HEK293 (cell line): Measurements from ENCODE around the gene DUSP3.

Experiments used
- CTCF ChIA-PET: fragments of 350-600 bp; formaldehyde crosslinking; extraction: SDS; loops from one replicate; lab custom pipeline; 2021; ENCODE audit warnings: antibody characterized with exemption; lab: Yijun Ruan, JAX
- POLR2A ChIA-PET: fragments of 300-600 bp; formaldehyde crosslinking; extraction: SDS; loops from one replicate; lab custom pipeline; 2020; ENCODE audit warnings: antibody characterized with exemption, inconsistent platforms; lab: Yijun Ruan, JAX
- H3K27ac ChIP-seq: fragments of 200-500 bp; sonication (Bioruptor generic); 2 replicates; pipeline ENCODE4 v1.5.1; 2014; ENCODE audit warnings: low read depth, low read length, control low read depth, inconsistent platforms; ENCODE audit errors: extremely low read depth
- H3K36me3 ChIP-seq, 2 experiments: fragments of 200-500 bp in 1 of 2; sonication (Bioruptor generic) in 1 of 2; 1 replicate in 1 of 2; 2 replicates in 1 of 2; pipeline ENCODE4 v1.5.1; 2014 to 2017; ENCODE audit warnings: inconsistent platforms in 2 of 2, low read length in 2 of 2; ENCODE audit not compliant: control insufficient read depth in 2 of 2, insufficient read depth in 1 of 2
- H3K4me1 ChIP-seq: fragments of 200-500 bp; sonication (Bioruptor generic); 2 replicates; pipeline ENCODE4 v1.5.1; 2014; ENCODE audit warnings: mild to moderate bottlenecking, low read length, inconsistent platforms; ENCODE audit not compliant: control insufficient read depth, insufficient read depth
- H3K4me3 ChIP-seq: 2 replicates; pipeline ENCODE4 v1.5.1; 2011; ENCODE audit warnings: low read depth, mild to moderate bottlenecking, control low read depth, low read length, moderate library complexity
- H3K9me3 ChIP-seq: fragments of 200-500 bp; sonication (Bioruptor generic); 2 replicates; pipeline ENCODE4 v1.5.1; 2014; ENCODE audit warnings: low read depth, low read length, inconsistent platforms; ENCODE audit not compliant: control insufficient read depth, insufficient read depth
- BCL6B ChIP-seq: fragments of 450-650 bp; formaldehyde crosslinking; IDR thresholded peaks from 2 replicates; pipeline ENCODE4 v1.5.1; 2017; ENCODE audit warnings: missing biosample characterization, missing genetic modification characterization
- CTCF ChIP-seq: fragments of 450-650 bp; formaldehyde crosslinking; IDR thresholded peaks from 2 replicates; pipeline ENCODE4 v1.5.1; 2016; ENCODE audit warnings: missing biosample characterization, missing genetic modification characterization
- GLIS2 ChIP-seq: fragments of 450-650 bp; formaldehyde crosslinking; IDR thresholded peaks from 2 replicates; pipeline ENCODE4 v1.5.1; 2016; ENCODE audit warnings: missing biosample characterization, missing genetic modification characterization
- KLF9 ChIP-seq: fragments of 450-650 bp; formaldehyde crosslinking; IDR thresholded peaks from 2 replicates; pipeline ENCODE4 v1.5.1; 2016; ENCODE audit warnings: missing biosample characterization, missing genetic modification characterization, low read depth
- PRDM1 ChIP-seq: fragments of 450-650 bp; formaldehyde crosslinking; IDR thresholded peaks from 2 replicates; pipeline ENCODE4; 2016; ENCODE audit warnings: missing biosample characterization, missing genetic modification characterization
- RBAK ChIP-seq: fragments of 450-650 bp; formaldehyde crosslinking; IDR thresholded peaks from 2 replicates; pipeline ENCODE4 v1.5.1; 2016; ENCODE audit warnings: missing biosample characterization, missing genetic modification characterization
- REPIN1 ChIP-seq: fragments of 450-650 bp; formaldehyde crosslinking; IDR thresholded peaks from 2 replicates; pipeline ENCODE4 v1.5.1; 2017; ENCODE audit warnings: missing biosample characterization, missing genetic modification characterization, low read depth
- SETDB1 ChIP-seq: IDR thresholded peaks from one replicate; pipeline ENCODE4 v1.6.1; 2017; ENCODE audit warnings: mild to moderate bottlenecking, low read length, moderate library complexity, mixed read lengths; ENCODE audit not compliant: insufficient read length
- ZBTB17 ChIP-seq: fragments of 450-650 bp; formaldehyde crosslinking; IDR thresholded peaks from 2 replicates; pipeline ENCODE4 v1.5.1; 2016; ENCODE audit warnings: missing biosample characterization, missing genetic modification characterization
- ZBTB49 ChIP-seq: fragments of 450-650 bp; formaldehyde crosslinking; IDR thresholded peaks from 2 replicates; pipeline ENCODE4 v1.5.1; 2016; ENCODE audit warnings: missing biosample characterization, missing genetic modification characterization, low read depth
- ZIC2 ChIP-seq: fragments of 450-650 bp; formaldehyde crosslinking; IDR thresholded peaks from 2 replicates; pipeline ENCODE4 v1.5.1; 2016; ENCODE audit warnings: missing biosample characterization, missing genetic modification characterization
- ZNF280D ChIP-seq: fragments of 450-650 bp; formaldehyde crosslinking; IDR thresholded peaks from 2 replicates; pipeline ENCODE4 v1.5.1; 2016; ENCODE audit warnings: missing biosample characterization, missing genetic modification characterization
- ZNF350 ChIP-seq: fragments of 450-650 bp; formaldehyde crosslinking; IDR thresholded peaks from 2 replicates; pipeline ENCODE4 v1.5.0; 2017; ENCODE audit warnings: missing biosample characterization, mild to moderate bottlenecking, missing genetic modification characterization
- ZNF366 ChIP-seq: fragments of 450-650 bp; formaldehyde crosslinking; conservative IDR thresholded peaks from 2 replicates; pipeline ENCODE4 v1.5.1; 2016; ENCODE audit warnings: missing biosample characterization, missing genetic modification characterization
- ZNF423 ChIP-seq: fragments of 450-650 bp; formaldehyde crosslinking; IDR thresholded peaks from 2 replicates; pipeline ENCODE4 v1.5.1; 2016; ENCODE audit warnings: missing biosample characterization, missing genetic modification characterization
- ZNF473 ChIP-seq: fragments of 450-650 bp; formaldehyde crosslinking; IDR thresholded peaks from 2 replicates; pipeline ENCODE4 v1.5.1; 2017; ENCODE audit warnings: missing biosample characterization, missing genetic modification characterization
- ZNF510 ChIP-seq: fragments of 450-650 bp; formaldehyde crosslinking; IDR thresholded peaks from 2 replicates; pipeline ENCODE4 v1.5.1; 2018; ENCODE audit warnings: mild to moderate bottlenecking, missing genetic modification characterization, missing biosample characterization; ENCODE audit not compliant: insufficient replicate concordance
- ZNF530 ChIP-seq: fragments of 450-650 bp; formaldehyde crosslinking; IDR thresholded peaks from 2 replicates; pipeline ENCODE4 v1.5.1; 2016; ENCODE audit warnings: low read depth, missing biosample characterization, missing genetic modification characterization
- ZNF544 ChIP-seq: fragments of 450-650 bp; formaldehyde crosslinking; IDR thresholded peaks from 2 replicates; pipeline ENCODE4 v1.5.0; 2017; ENCODE audit warnings: missing biosample characterization, missing genetic modification characterization
- ZNF548 ChIP-seq: fragments of 450-650 bp; formaldehyde crosslinking; IDR thresholded peaks from 2 replicates; pipeline ENCODE4 v1.5.1; 2016; ENCODE audit warnings: missing biosample characterization, missing genetic modification characterization
- ZNF561 ChIP-seq: fragments of 450-650 bp; IDR thresholded peaks from 2 replicates; pipeline ENCODE4 v1.5.1; 2018; ENCODE audit warnings: missing biosample characterization, missing genetic modification characterization, borderline replicate concordance
- ZNF621 ChIP-seq: fragments of 450-650 bp; formaldehyde crosslinking; IDR thresholded peaks from 2 replicates; pipeline ENCODE4 v1.5.1; 2017; ENCODE audit warnings: missing biosample characterization, missing genetic modification characterization
- ZNF624 ChIP-seq: fragments of 450-650 bp; formaldehyde crosslinking; IDR thresholded peaks from 2 replicates; pipeline ENCODE4 v1.5.1; 2017; ENCODE audit warnings: missing biosample characterization, missing genetic modification characterization
- ZNF626 ChIP-seq: fragments of 450-650 bp; sonication (Bioruptor Pico); formaldehyde crosslinking; IDR thresholded peaks from 2 replicates; pipeline ENCODE4 v1.5.1; 2018; ENCODE audit warnings: missing biosample characterization, missing genetic modification characterization, inconsistent platforms
- ZNF677 ChIP-seq: fragments of 450-650 bp; IDR thresholded peaks from 2 replicates; pipeline ENCODE4 v1.5.0; 2018; ENCODE audit warnings: missing biosample characterization, mild to moderate bottlenecking, missing genetic modification characterization, moderate library complexity
- ZNF785 ChIP-seq: fragments of 450-650 bp; formaldehyde crosslinking; IDR thresholded peaks from 2 replicates; pipeline ENCODE4 v1.5.1; 2016; ENCODE audit warnings: missing biosample characterization, missing genetic modification characterization
- ZNF792 ChIP-seq: fragments of 450-650 bp; formaldehyde crosslinking; IDR thresholded peaks from 2 replicates; pipeline ENCODE4 v1.5.1; 2016; ENCODE audit warnings: missing biosample characterization, missing genetic modification characterization
- TF ChIP-seq, protein P1 (sequence below): IDR thresholded peaks from 2 replicates; pipeline ENCODE4 v1.6.1; 2011; ENCODE audit warnings: mild to moderate bottlenecking, low read depth, low read length, borderline replicate concordance

DUSP3 gene

DNA sequence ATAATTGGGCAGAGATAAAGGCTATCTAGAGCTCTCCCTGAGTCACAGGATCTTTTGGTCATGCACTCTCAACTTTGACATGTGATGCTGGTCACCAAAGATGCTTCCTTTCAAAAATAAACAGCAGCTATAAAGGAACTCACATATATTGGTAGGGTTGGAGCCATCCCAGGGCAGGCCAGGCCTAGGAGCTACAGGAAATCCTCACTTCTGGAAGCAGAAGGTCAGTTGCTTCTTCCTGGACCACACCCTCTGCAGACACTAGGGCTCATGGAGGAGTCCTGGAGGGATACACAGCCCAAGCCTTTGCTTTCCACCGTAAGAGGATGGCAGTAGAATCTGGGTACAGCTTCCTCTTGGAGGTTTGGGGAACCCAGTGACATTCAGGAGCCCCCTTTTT lies 44.8 kb downstream of the DUSP3 start:
- H3K4me1 ChIP-seq: no peaks in the 10 kb centered on the region
- ChIA-PET CTCF (interaction anchor here (0.6 to 2.2 kb wide), 8 partner anchors 18 to 114 kb away, joined by 3 to 7 read pairs (median 4); no protein-coding TSS in a partner anchor), POLR2A (no interaction called here)
- TF ChIP-seq ZBTB49 (tag by site-specific recombination): no peak
- TF ChIP-seq ZNF510 (tag by site-specific recombination): no peak
- no peak for TF ChIP-seq SETDB1
- no peak for TF ChIP-seq PRDM1
- no peak for TF ChIP-seq REPIN1 (tag by site-specific recombination)
- no peak for TF ChIP-seq ZNF626 (tag by site-specific recombination)
- no peak for TF ChIP-seq ZNF785 (tag by site-specific recombination)
- no peak for TF ChIP-seq ZNF280D
- no peak for TF ChIP-seq ZNF677 (tag by site-specific recombination)
- TF ChIP-seq ZNF544 (tag by site-specific recombination): no peak
- no peak for TF ChIP-seq RBAK (tag by site-specific recombination)
- TF ChIP-seq GLIS2 (tag by site-specific recombination): no peak
- no peak for TF ChIP-seq ZNF621 (tag by site-specific recombination)
- TF ChIP-seq ZNF548 (tag by site-specific recombination): no peak
- no peaks in the 10 kb centered on the region for H3K36me3 ChIP-seq
- no peak overlapping the region for H3K27ac ChIP-seq
- no peaks in the 10 kb centered on the region for H3K9me3 ChIP-seq
- H3K4me3 ChIP-seq: no peak overlapping the region

DNA sequence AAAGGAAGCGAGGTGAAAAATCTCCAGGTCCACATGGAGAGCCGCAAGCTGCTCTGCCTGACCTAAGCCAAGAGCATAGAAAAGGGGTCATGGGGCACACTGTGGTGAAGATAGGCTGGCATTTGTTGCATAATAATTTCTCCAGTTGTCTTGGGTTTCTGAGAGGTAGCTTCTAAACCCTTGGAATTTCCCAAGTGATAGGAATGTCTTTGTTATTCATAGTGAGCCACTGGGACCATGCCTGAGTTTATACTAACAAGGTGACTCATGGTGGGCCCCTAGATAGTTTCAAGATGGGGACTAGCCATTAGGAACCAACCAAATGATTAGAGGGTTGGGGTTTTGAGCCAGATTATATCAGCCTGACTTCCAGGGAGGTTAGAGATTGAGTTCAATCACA lies 45.8 kb downstream of the DUSP3 start:
- H3K4me1 ChIP-seq: no peaks in the 10 kb centered on the region
- no peak overlapping the region for H3K27ac ChIP-seq
- no peaks in the 10 kb centered on the region for H3K9me3 ChIP-seq
- H3K36me3 ChIP-seq: no peaks in the 10 kb centered on the region
- no peak overlapping the region for H3K4me3 ChIP-seq
- POLR2A ChIA-PET: no interaction called here
- CTCF ChIA-PET: interaction anchor here (1.1 to 2.2 kb wide), 5 partner anchors 11 to 39 kb away, joined by 3 to 7 read pairs (median 5); no protein-coding TSS in a partner anchor
- no peak for TF ChIP-seq ZNF530 (tag by site-specific recombination)
- no peak for TF ChIP-seq ZNF366 (tag by site-specific recombination)
- TF ChIP-seq, protein P1, sequence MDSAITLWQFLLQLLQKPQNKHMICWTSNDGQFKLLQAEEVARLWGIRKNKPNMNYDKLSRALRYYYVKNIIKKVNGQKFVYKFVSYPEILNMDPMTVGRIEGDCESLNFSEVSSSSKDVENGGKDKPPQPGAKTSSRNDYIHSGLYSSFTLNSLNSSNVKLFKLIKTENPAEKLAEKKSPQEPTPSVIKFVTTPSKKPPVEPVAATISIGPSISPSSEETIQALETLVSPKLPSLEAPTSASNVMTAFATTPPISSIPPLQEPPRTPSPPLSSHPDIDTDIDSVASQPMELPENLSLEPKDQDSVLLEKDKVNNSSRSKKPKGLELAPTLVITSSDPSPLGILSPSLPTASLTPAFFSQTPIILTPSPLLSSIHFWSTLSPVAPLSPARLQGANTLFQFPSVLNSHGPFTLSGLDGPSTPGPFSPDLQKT: no peak
- TF ChIP-seq ZNF473 (tag by site-specific recombination): no peak
- no peak for TF ChIP-seq ZNF624
- no peak for TF ChIP-seq KLF9
- TF ChIP-seq ZNF423: no peak
- no peak for TF ChIP-seq CTCF
- no peak for TF ChIP-seq ZBTB17 (tag by site-specific recombination)
- no peak for TF ChIP-seq ZIC2
- no peak for TF ChIP-seq BCL6B (tag by site-specific recombination)
- no peak for TF ChIP-seq ZNF792
- TF ChIP-seq ZNF561: no peak
- no peak for TF ChIP-seq ZNF350
